Smooth muscle cell (in vitro differentiated cells): ENCODE data around the gene ASB9. TPM values are rescaled to one million over a fixed set of nuclear protein-coding genes. Genes with fewer than 3 reads are reported as not detected.
A peak's percentile ranks its signal among the peaks of the same experiment; 100 is the strongest.
"Not testable (repeated sequence)": the region's sequence is repeated elsewhere in the genome, so short reads cannot be mapped to it uniquely, and the experiment has no call there.

Experiments
- DNase-seq: peaks from one replicate; lab custom pipeline; 2025; ENCODE audit not compliant: unreplicated experiment; lab: John Stamatoyannopoulos, UW
- H2AFZ ChIP-seq: fragments of 200-600 bp; sonication (generic); 2 replicates; pipeline ENCODE4 v1.6.0; 2016; ENCODE audit warnings: antibody characterized with exemption, low read depth, mild to moderate bottlenecking
- H3F3A ChIP-seq: fragments of 200-600 bp; sonication (generic); 2 replicates; pipeline ENCODE4 v1.6.0; 2017; ENCODE audit warnings: antibody characterized with exemption, low read depth
- H3K27ac ChIP-seq: fragments of 200-600 bp; sonication (generic); 2 replicates; pipeline ENCODE4 v1.5.1; 2016; ENCODE audit warnings: low read depth, mild to moderate bottlenecking
- H3K27me3 ChIP-seq: fragments of 200-600 bp; sonication (generic); 2 replicates; pipeline ENCODE4 v1.6.1; 2016; ENCODE audit warnings: low read depth, mild to moderate bottlenecking
- H3K36me3 ChIP-seq: fragments of 200-600 bp; sonication (generic); 2 replicates; pipeline ENCODE4 v1.5.1; 2016; ENCODE audit warnings: low read depth
- H3K4me1 ChIP-seq: fragments of 200-600 bp; sonication (generic); 2 replicates; pipeline ENCODE4 v1.5.1; 2016; ENCODE audit warnings: low read depth
- H3K4me2 ChIP-seq: fragments of 200-600 bp; sonication (generic); 2 replicates; pipeline ENCODE4 v1.6.0; 2016; ENCODE audit warnings: mild to moderate bottlenecking
- H3K4me3 ChIP-seq: fragments of 200-600 bp; sonication (generic); 2 replicates; pipeline ENCODE4 v1.5.1; 2016; ENCODE audit warnings: mild to moderate bottlenecking
- H3K79me2 ChIP-seq: fragments of 200-600 bp; sonication (generic); 2 replicates; pipeline ENCODE4 v1.6.0; 2016; ENCODE audit warnings: low read depth, mild to moderate bottlenecking
- H3K9ac ChIP-seq: fragments of 200-600 bp; sonication (generic); 2 replicates; pipeline ENCODE4 v1.6.0; 2016; ENCODE audit warnings: low read depth
- H3K9me3 ChIP-seq: fragments of 200-600 bp; sonication (generic); replicated peaks from 2 replicates; pipeline ENCODE4 v1.5.1; 2016; ENCODE audit warnings: low read depth
- H4K20me1 ChIP-seq: fragments of 200-600 bp; sonication (generic); 2 replicates; pipeline ENCODE4 v1.6.0; 2016; ENCODE audit warnings: low read depth
- CTCF ChIP-seq: fragments of 200-600 bp; sonication (generic); IDR thresholded peaks from 2 replicates; pipeline ENCODE4 v1.5.1; 2017; ENCODE audit warnings: borderline replicate concordance, mild to moderate bottlenecking, antibody characterized with exemption; ENCODE audit not compliant: insufficient read depth, poor library complexity, severe bottlenecking
- WGBS: methylation state at CpG from one replicate; pipeline ENCODE4 v1.1.7; 2016; ENCODE audit warnings: low lambda C conversion rate; 5-methylcytosine and 5-hydroxymethylcytosine counted together
- polyA plus RNA-seq: library from polyadenylated mRNA; unstranded; fragments of >200 nt; fragmentation: Nextera tagmentation; extraction: Ambion mirVana; gene quantifications from 2 replicates; pipeline ENCODE4 v1.2.1, GENCODE V29; 2016
- total RNA-seq: library from RNA; depleted of rRNA; stranded (reverse); fragments of >200 nt; gene quantifications from 2 replicates; pipeline ENCODE4 v1.2.3, GENCODE V29; 2014

Gene ASB9
- total and polyA plus RNA-seq, 2 experiments from 2014 or later = 0.39 TPM; not detected in 1

- H4K20me1 ChIP-seq = no peaks in the 10 kb centered on the region
- no peak for TF ChIP-seq CTCF
- DNase-seq = no peak
Measured at GRCh38 chrX:15274946-15275345, 5.1 kb upstream of the ASB9 start.

GRCh38 chrX:15273275-15273674 lies 3.4 kb upstream of the ASB9 start:
- not testable (repeated sequence) for H3F3A ChIP-seq, H3K9me3 ChIP-seq, H3K79me2 ChIP-seq, H3K27me3 ChIP-seq, H3K4me2 ChIP-seq, DNase-seq, H3K27ac ChIP-seq, H3K4me3 ChIP-seq, H3K9ac ChIP-seq, H2AFZ ChIP-seq, H3K4me1 ChIP-seq, H3K36me3 ChIP-seq, H4K20me1 ChIP-seq
- WGBS = 82% methylated on average over 10 of the region's 10 CpGs

More at GRCh38 chrX:15274946-15275345, 5.1 kb upstream of the ASB9 start:
- H3K9ac ChIP-seq = no peak overlapping the region
- H3K4me1 ChIP-seq = no peaks in the 10 kb centered on the region
- WGBS = 80% methylated on average over 2 of the region's 2 CpGs
- no peak overlapping the region for H3K27ac ChIP-seq
- no peak overlapping the region for H3K4me3 ChIP-seq
- no peaks in the 10 kb centered on the region for H3F3A ChIP-seq
- H2AFZ ChIP-seq = no peak overlapping the region
- H3K27me3 ChIP-seq = no peaks in the 10 kb centered on the region
- H3K36me3 ChIP-seq = no peaks in the 10 kb centered on the region
- H3K4me2 ChIP-seq = no peak overlapping the region
- H3K9me3 ChIP-seq = no peaks in the 10 kb centered on the region
- H3K79me2 ChIP-seq = no peaks in the 10 kb centered on the region

- no peaks in the 10 kb centered on the region for H3K9me3 ChIP-seq
- no peak overlapping the region for H3K27ac ChIP-seq
- DNase-seq = no peak
- WGBS = 96% methylated on average over 1 of the region's 1 CpG
- no peaks in the 10 kb centered on the region for H3K27me3 ChIP-seq
- H4K20me1 ChIP-seq = no peaks in the 10 kb centered on the region
- no peaks in the 10 kb centered on the region for H3F3A ChIP-seq
- no peak for TF ChIP-seq CTCF
- no peaks in the 10 kb centered on the region for H3K4me1 ChIP-seq
- H2AFZ ChIP-seq = no peak overlapping the region
- no peaks in the 10 kb centered on the region for H3K79me2 ChIP-seq
- H3K36me3 ChIP-seq = no peaks in the 10 kb centered on the region
- H3K9ac ChIP-seq = no peak overlapping the region
- no peak overlapping the region for H3K4me3 ChIP-seq
- H3K4me2 ChIP-seq = no peak overlapping the region
Measured at GRCh38 chrX:15271757-15272156, 1.9 kb upstream of the ASB9 start.

- H3K4me2 ChIP-seq = no peak overlapping the region
- no peak for TF ChIP-seq CTCF
- DNase-seq = no peak
- no peaks in the 10 kb centered on the region for H3K4me1 ChIP-seq
- H3K36me3 ChIP-seq = no peaks in the 10 kb centered on the region
- H3K9me3 ChIP-seq = no peaks in the 10 kb centered on the region
- no peak overlapping the region for H2AFZ ChIP-seq
- no peak overlapping the region for H3K4me3 ChIP-seq
- H3F3A ChIP-seq = no peaks in the 10 kb centered on the region
- H3K79me2 ChIP-seq = no peaks in the 10 kb centered on the region
- no peak overlapping the region for H3K9ac ChIP-seq
- no peaks in the 10 kb centered on the region for H3K27me3 ChIP-seq
- no peaks in the 10 kb centered on the region for H4K20me1 ChIP-seq
- 100% methylated on average over 1 of the region's 1 CpG for WGBS
- H3K27ac ChIP-seq = peak overlapping the region; percentile 22
Measured at GRCh38 chrX:15269120-15269519, 763 bp downstream of the ASB9 start.
